Esophagus muscularis mucosa (tissue), 3 donors: ENCODE measurements around the gene DIAPH3.

ENCODE experiments used
- POLR2A ChIP-seq: fragments of 450-650 bp; IDR thresholded peaks from one replicate; pipeline ENCODE4 v1.6.1; 2017; ENCODE audit warnings: antibody characterized with exemption, moderate library complexity, mild to moderate bottlenecking, low read depth
- TF ChIP-seq, protein P1 (sequence below), 3 experiments: fragments of 200-600 bp in 2 of 3; fragments of 450-650 bp in 1 of 3; sonication (generic) in 2 of 3; IDR thresholded peaks; one replicate each; pipeline ENCODE4 v1.5.1; 2017 to 2019; ENCODE audit warnings: antibody characterized with exemption in 3 of 3, mild to moderate bottlenecking in 2 of 3, moderate library complexity in 1 of 3

GRCh38 chr13:59982631-59983382 lies 180.9 kb downstream of the DIAPH3 start:
- TF ChIP-seq, protein P1, sequence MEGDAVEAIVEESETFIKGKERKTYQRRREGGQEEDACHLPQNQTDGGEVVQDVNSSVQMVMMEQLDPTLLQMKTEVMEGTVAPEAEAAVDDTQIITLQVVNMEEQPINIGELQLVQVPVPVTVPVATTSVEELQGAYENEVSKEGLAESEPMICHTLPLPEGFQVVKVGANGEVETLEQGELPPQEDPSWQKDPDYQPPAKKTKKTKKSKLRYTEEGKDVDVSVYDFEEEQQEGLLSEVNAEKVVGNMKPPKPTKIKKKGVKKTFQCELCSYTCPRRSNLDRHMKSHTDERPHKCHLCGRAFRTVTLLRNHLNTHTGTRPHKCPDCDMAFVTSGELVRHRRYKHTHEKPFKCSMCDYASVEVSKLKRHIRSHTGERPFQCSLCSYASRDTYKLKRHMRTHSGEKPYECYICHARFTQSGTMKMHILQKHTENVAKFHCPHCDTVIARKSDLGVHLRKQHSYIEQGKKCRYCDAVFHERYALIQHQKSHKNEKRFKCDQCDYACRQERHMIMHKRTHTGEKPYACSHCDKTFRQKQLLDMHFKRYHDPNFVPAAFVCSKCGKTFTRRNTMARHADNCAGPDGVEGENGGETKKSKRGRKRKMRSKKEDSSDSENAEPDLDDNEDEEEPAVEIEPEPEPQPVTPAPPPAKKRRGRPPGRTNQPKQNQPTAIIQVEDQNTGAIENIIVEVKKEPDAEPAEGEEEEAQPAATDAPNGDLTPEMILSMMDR (IDR thresholded peaks at IDR 0.05), result no peak
- no peak for TF ChIP-seq POLR2A
